Neutrophil (primary cell): ENCODE data around the gene AGPS.
"Not testable (repeated sequence)": the region's sequence is repeated elsewhere in the genome, so short reads cannot be mapped to it uniquely, and the experiment has no call there.

Source experiments
- H3K27ac ChIP-seq: fragments of 200-600 bp; sonication (generic); 2 replicates; pipeline ENCODE4 v1.5.1; 2016; ENCODE audit warnings: mild to moderate bottlenecking, moderate library complexity
- H3K27me3 ChIP-seq: fragments of 200-600 bp; sonication (generic); 2 replicates; pipeline ENCODE4 v1.6.0; 2016; ENCODE audit warnings: mild to moderate bottlenecking
- H3K36me3 ChIP-seq: fragments of 200-600 bp; sonication (generic); 2 replicates; pipeline ENCODE4 v1.5.1; 2017
- H3K4me1 ChIP-seq, 2 experiments: fragments of 200-600 bp in 1 of 2; sonication (generic) in 1 of 2; 1 replicate in 1 of 2; 2 replicates in 1 of 2; pipeline versions ENCODE4 v1.5.1 to v1.6.1; 2013 to 2016; ENCODE audit warnings: low read depth in 1 of 2, low read length in 1 of 2, mild to moderate bottlenecking in 1 of 2, moderate library complexity in 1 of 2; ENCODE audit not compliant: control insufficient read depth in 1 of 2, insufficient read depth in 1 of 2
- H3K4me3 ChIP-seq, 2 experiments: fragments of 200-600 bp in 1 of 2; sonication (generic) in 1 of 2; 1 replicate in 1 of 2; 2 replicates in 1 of 2; pipeline ENCODE4 v1.5.1; 2013 to 2016; ENCODE audit warnings: low read depth in 1 of 2, low read length in 1 of 2, mild to moderate bottlenecking in 1 of 2, moderate library complexity in 1 of 2
- H3K9me3 ChIP-seq: fragments of 200-600 bp; sonication (generic); 2 replicates; pipeline ENCODE4 v1.5.1; 2016
- CTCF ChIP-seq: fragments of 200-600 bp; sonication (generic); IDR thresholded peaks from 2 replicates; pipeline ENCODE4 v1.5.1; 2016; ENCODE audit warnings: antibody characterized with exemption

Gene AGPS

GRCh38 chr2:177427316-177427715, 34.7 kb downstream of the AGPS start:
- H3K27me3 ChIP-seq: no peaks in the 10 kb centered on the region
- H3K9me3 ChIP-seq: no peaks in the 10 kb centered on the region
- no peaks in the 10 kb centered on the region for H3K36me3 ChIP-seq
- TF ChIP-seq CTCF: no peak
- H3K27ac ChIP-seq: no peak overlapping the region
- H3K4me1 ChIP-seq: peaks cover 0 to 7% of the 10 kb centered on the region in 2 experiments
- H3K4me3 ChIP-seq: no peak overlapping the region

GRCh38 chr2:177427936-177428335, 35.4 kb downstream of the AGPS start:
- H3K4me3 ChIP-seq, H3K36me3 ChIP-seq, H3K9me3 ChIP-seq, H3K27me3 ChIP-seq, H3K4me1 ChIP-seq: not testable (repeated sequence)
- H3K27ac ChIP-seq: peak overlapping the region; percentile 20

GRCh38 chr2:177429688-177430325, 37.2 kb downstream of the AGPS start:
- peaks cover 0 to 7% of the 10 kb centered on the region in 2 experiments for H3K4me1 ChIP-seq
- TF ChIP-seq CTCF: no peak
- H3K27ac ChIP-seq: peak overlapping the region; percentile 1
- no peak overlapping the region for H3K4me3 ChIP-seq
- no peaks in the 10 kb centered on the region for H3K27me3 ChIP-seq
- no peaks in the 10 kb centered on the region for H3K36me3 ChIP-seq
- H3K9me3 ChIP-seq: no peaks in the 10 kb centered on the region

GRCh38 chr2:177430411-177430810, 37.8 kb downstream of the AGPS start:
- Histone ChIP-seq H3K27ac (peak overlapping the region; percentile 1), H3K9me3 (no peaks in the 10 kb centered on the region), H3K36me3 (no peaks in the 10 kb centered on the region), H3K27me3 (no peaks in the 10 kb centered on the region), H3K4me1 (peaks cover 0 to 7% of the 10 kb centered on the region in 2 experiments), H3K4me3 (no peak overlapping the region)
- TF ChIP-seq CTCF: no peak

GRCh38 chr2:177431111-177431725, 38.6 kb downstream of the AGPS start:
- not testable (repeated sequence) for H3K27me3 ChIP-seq, H3K27ac ChIP-seq, H3K9me3 ChIP-seq, H3K36me3 ChIP-seq, H3K4me1 ChIP-seq, H3K4me3 ChIP-seq

- no peak overlapping the region for H3K27ac ChIP-seq
- TF ChIP-seq CTCF: no peak
- H3K4me1 ChIP-seq: peaks cover 0 to 7% of the 10 kb centered on the region in 2 experiments
- peaks cover 6% of the 10 kb centered on the region for H3K36me3 ChIP-seq
- no peak overlapping the region for H3K4me3 ChIP-seq
- H3K9me3 ChIP-seq: no peaks in the 10 kb centered on the region
- no peaks in the 10 kb centered on the region for H3K27me3 ChIP-seq
Observed at GRCh38 chr2:177432703-177433102, 40.1 kb downstream of the AGPS start.
